GM20000 (cell line): ENCODE results near the gene OR4C5.
"Not testable (repeated sequence)": the region's sequence is repeated elsewhere in the genome, so short reads cannot be mapped to it uniquely, and the experiment has no call there.

Source experiments
- DNase-seq: peaks from one replicate; pipeline ENCODE4 v3.0.0; 2012; ENCODE audit warnings: low spot score
- CTCF ChIP-seq: IDR thresholded peaks from 2 replicates; pipeline ENCODE4 v1.5.1; 2012; ENCODE audit warnings: mild to moderate bottlenecking, control low read depth; ENCODE audit errors: extremely low read depth, missing control alignments

The OR4C5 gene

DNA sequence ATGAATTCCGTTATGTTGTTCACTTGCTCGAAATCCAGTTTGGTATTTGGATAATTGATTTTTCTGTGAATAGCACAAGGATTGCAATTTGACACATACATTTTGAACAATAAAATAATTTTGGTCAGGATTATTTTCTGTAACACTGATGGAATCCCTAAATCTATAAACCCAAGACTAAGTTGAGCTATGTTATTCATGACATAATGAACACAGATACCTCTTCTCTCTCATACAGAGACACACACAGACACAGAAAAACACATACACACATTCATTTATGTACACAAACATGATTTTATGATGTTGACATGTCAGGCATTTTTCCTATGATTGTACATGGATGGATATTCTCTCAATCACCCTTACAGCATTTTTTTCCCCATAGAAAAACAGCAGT lies at the start of gene OR4C5:
OR4C5 (minus strand) TSS at position 101 of the 400 bp plus-strand sequence; CDS start at position 101, 0 bp downstream.
- DNase-seq: no peak
- no peak for TF ChIP-seq CTCF

GRCh38 chr11:48384670-48385069 lies 18.4 kb upstream of the OR4C5 start:
- DNase-seq: no peak
- TF ChIP-seq CTCF: no peak

DNA sequence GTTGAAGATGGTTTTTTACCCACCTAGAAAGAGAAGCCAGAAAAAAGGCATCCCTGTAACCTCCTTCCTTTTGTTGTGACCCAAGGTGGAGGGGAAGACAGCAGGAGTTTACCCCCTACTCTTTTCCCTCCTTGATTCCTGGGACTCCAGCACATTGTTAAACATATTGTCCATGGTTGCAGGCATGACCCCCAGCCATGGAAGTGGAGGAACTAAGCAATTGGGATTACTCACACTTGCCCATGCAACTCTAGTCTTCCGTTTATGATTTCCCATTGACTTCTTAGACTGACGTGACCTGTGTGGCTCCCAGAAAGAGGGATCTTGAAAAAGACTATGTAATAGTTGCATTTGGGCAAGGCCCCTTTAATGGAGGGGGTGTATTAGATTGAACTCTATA lies 17.9 kb upstream of the OR4C5 start:
- DNase-seq: not testable (repeated sequence)

DNA sequence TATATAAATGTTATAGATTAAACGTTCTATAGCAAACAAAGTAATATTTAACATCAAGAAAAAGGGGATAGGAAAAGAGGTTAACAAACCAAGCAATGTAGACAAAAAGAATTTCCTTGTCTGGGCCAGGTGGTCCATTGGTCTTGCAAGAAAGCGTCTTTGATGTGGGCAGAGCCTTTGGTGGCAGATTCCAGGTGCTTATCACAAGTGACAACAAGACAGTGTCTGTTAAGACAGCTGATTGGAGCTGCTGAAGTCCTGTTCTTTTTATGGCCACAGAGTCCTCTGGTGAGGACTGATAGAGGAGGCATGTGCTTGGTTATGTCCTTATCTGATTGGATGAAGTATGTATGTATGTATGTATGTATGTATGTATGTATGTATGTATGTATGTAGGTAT lies 5.0 kb downstream of the OR4C5 start:
- DNase-seq: not testable (repeated sequence)

- no peak for TF ChIP-seq CTCF
- no peak for DNase-seq
These were observed 11.6 kb downstream of the OR4C5 start for GRCh38 chr11:48354677-48355076.

DNA sequence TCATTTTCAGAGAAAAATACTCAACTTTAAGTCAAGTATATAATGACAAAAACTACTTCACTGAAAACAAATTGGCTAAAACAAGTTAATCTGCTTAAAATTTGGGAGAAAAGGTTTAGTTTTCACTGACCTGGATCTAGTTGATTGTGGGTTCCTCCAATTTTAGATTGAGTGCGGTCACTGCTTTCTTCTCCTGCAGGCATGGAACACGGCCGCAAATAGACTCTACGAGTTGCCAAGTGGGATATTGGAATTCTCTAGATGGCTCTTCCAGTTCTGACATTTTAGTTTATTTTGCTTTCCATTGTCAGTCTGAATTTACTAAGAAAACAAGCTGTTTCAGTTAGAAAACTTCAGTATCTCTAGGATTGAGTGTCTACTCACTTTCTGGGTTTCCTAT lies 12.3 kb downstream of the OR4C5 start:
- no peak for TF ChIP-seq CTCF
- DNase-seq: no peak

- not testable (repeated sequence) for DNase-seq
These were observed 20.0 kb downstream of the OR4C5 start for GRCh38 chr11:48346286-48346685.

DNA sequence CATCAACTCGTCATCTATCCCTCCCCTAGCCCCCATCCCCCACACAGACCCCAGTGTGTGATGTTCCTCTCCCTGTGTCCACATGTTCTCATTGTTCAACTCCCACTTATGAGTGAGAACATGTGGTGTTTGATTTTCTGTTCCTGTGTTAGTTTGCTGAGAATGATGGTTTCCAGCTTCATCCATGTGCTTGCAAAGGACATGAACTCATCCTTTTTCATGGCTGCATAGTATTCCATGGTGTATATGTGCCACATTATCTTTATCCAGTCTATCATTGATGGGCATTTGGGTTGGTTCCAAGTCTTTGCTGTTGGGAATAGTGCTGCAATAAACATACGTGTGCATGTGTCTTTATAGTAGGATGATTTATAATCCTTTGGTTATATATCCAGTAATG lies 23.8 kb downstream of the OR4C5 start:
- DNase-seq: not testable (repeated sequence)

- no peak for DNase-seq
- no peak for TF ChIP-seq CTCF
These were observed 24.8 kb downstream of the OR4C5 start for GRCh38 chr11:48341466-48341865.

DNA sequence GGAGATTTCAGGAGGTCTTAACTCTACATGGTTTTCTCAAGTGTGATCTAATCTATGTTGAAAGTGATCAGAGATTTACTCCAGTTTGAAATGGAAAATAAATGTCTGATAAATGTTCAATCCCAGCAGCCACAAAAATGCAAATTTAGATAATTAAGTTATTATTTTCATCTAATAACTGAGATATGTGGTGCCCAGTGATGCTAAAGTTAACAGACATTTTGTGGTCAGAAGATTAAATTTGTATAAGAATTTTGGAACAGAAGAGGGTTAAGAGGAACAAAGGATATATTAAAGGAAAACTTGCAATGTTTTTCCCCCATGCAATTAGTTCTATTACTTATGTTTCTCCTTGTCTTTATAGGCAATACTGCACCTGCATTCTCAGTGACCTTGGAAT lies 41.6 kb downstream of the OR4C5 start, which contains the start of gene OR4C3:
OR4C3 (plus strand) TSS at position 301 of the 400 bp plus-strand sequence. CDS start 102 bp downstream, outside the sequence.
- DNase-seq: not testable (repeated sequence)

DNA sequence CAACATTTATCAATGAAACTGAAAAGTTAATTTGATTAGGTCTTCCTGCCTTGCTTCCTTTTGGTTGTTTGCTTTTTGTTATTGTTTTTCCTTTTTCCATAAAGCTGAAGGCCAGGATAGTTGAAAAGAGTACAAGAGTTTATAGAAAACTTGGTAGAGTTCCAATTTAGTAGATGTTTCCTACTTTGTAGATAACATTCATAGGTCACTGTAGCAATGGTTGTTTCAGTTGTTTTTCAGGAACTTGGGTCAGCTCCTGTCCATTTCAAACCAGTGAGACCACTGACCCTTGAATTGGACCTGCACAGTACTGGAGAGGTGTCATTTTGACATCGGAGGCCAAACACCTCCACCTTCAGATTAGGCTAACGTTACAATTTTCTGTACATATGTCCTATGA lies 46.5 kb downstream of the OR4C5 start:
- not testable (repeated sequence) for DNase-seq
